Panc1 (cell line): ENCODE measurements around the gene DEFB110. TPM values are rescaled to one million over a fixed set of nuclear protein-coding genes. Genes with fewer than 3 reads are reported as not detected.

Experiments used
- ATAC-seq: fragments of 200-7000 bp; cut with Tn5 transposase; 2 replicates; pipeline ENCODE4 v1.9.1; 2020; ENCODE audit warnings: mild to moderate bottlenecking, moderate library complexity
- BruUV-seq: library from RNA; stranded (reverse); fragments of 400-500 nt; replicated peaks from 2 replicates; lab custom pipeline; 2021; lab: Mats Ljungman, UMichigan
- CTCF ChIA-PET: fragments of 300-600 bp; sonication (Branson Sonifier 250); formaldehyde crosslinking; loops from one replicate; lab custom pipeline; 2022; ENCODE audit warnings: antibody characterized with exemption; lab: Charles Lee
- POLR2A ChIA-PET: fragments of 300-600 bp; sonication (Branson Sonifier 250); formaldehyde crosslinking; loops from one replicate; lab custom pipeline; 2022; ENCODE audit warnings: antibody characterized with exemption; lab: Charles Lee
- DNase-seq: peaks from one replicate; pipeline ENCODE4 v3.0.0-alpha.2; 2010; ENCODE audit warnings: low read depth, low spot score
- H3K27ac ChIP-seq: 2 replicates; pipeline ENCODE4 v1.5.1; 2011; ENCODE audit warnings: mild to moderate bottlenecking, low read length, inconsistent platforms
- H3K27me3 ChIP-seq: fragments of 200-500 bp; sonication (Bioruptor generic); 2 replicates; pipeline ENCODE4 v1.6.0; 2014; ENCODE audit warnings: low read length, inconsistent platforms; ENCODE audit not compliant: control insufficient read depth, insufficient read depth
- H3K36me3 ChIP-seq: fragments of 200-500 bp; sonication (Bioruptor generic); 2 replicates; pipeline ENCODE4 v1.5.1; 2014; ENCODE audit warnings: inconsistent platforms, mild to moderate bottlenecking, low read length, moderate library complexity; ENCODE audit not compliant: control insufficient read depth, insufficient read depth
- H3K4me1 ChIP-seq: 2 replicates; pipeline ENCODE4 v1.5.1; 2011; ENCODE audit warnings: inconsistent platforms, mild to moderate bottlenecking, low read length, moderate library complexity; ENCODE audit not compliant: control insufficient read depth, insufficient read depth
- H3K4me3 ChIP-seq, 2 experiments: 2 replicates each; pipeline ENCODE4 v1.5.1; 2011 to 2012; ENCODE audit warnings: low read depth in 2 of 2, low read length in 2 of 2, mild to moderate bottlenecking in 2 of 2, inconsistent platforms in 1 of 2, moderate library complexity in 1 of 2
- H3K9me3 ChIP-seq: fragments of 200-500 bp; sonication (Bioruptor generic); 2 replicates; pipeline ENCODE4 v1.5.1; 2014; ENCODE audit warnings: low read depth, mild to moderate bottlenecking, inconsistent platforms, low read length, moderate library complexity; ENCODE audit not compliant: control insufficient read depth, insufficient read depth
- POLR2AphosphoS5 ChIP-seq: IDR thresholded peaks from 2 replicates; pipeline ENCODE4 v1.6.1; 2012; ENCODE audit warnings: mild to moderate bottlenecking, low read depth, low read length, moderate library complexity
- SIN3A ChIP-seq: IDR thresholded peaks from 2 replicates; pipeline ENCODE4 v1.6.1; 2012; ENCODE audit warnings: low read depth, mild to moderate bottlenecking, low read length, moderate library complexity, borderline replicate concordance; ENCODE audit not compliant: insufficient read depth
- TCF7L2 ChIP-seq: IDR thresholded peaks from 2 replicates; pipeline ENCODE4 v1.6.1; 2011; ENCODE audit warnings: mild to moderate bottlenecking, low read depth, low read length, inconsistent platforms
- in situ Hi-C: cut with HindIII; loops from 2 replicates; pipeline ENCODE4 v1.10.0; 2016; ENCODE audit warnings: low sequenced_read_pairs, low pct_unique_long_range_greater_than_20kb
- intact Hi-C: fragments of 100-400 bp; cut with micrococcal nuclease; formaldehyde crosslinking; loops from one replicate; pipeline ENCODE4 v1.10.0; 2022; ENCODE audit not compliant: unreplicated experiment
- total RNA-seq: library from RNA; stranded (reverse); gene quantifications from one replicate; pipeline ENCODE4 v1.2.1, GENCODE V29; 2021; ENCODE audit not compliant: unreplicated experiment
- TF ChIP-seq, protein P1 (sequence below), 2 experiments: IDR thresholded peaks; 2 replicates each; pipeline ENCODE4 v1.6.1; 2011 to 2012; ENCODE audit warnings: low read depth in 2 of 2, control low read depth in 1 of 2, low read length in 1 of 2, mild to moderate bottlenecking in 1 of 2, moderate library complexity in 1 of 2; ENCODE audit not compliant: insufficient read depth in 1 of 2
- TF ChIP-seq, protein P2 (sequence below): fragments of 450-650 bp; IDR thresholded peaks from 2 replicates; pipeline ENCODE4 v1.5.1; 2017; ENCODE audit warnings: mild to moderate bottlenecking

DEFB110 gene
- total RNA-seq, 1 experiment from 2014 or later: not detected

DNA sequence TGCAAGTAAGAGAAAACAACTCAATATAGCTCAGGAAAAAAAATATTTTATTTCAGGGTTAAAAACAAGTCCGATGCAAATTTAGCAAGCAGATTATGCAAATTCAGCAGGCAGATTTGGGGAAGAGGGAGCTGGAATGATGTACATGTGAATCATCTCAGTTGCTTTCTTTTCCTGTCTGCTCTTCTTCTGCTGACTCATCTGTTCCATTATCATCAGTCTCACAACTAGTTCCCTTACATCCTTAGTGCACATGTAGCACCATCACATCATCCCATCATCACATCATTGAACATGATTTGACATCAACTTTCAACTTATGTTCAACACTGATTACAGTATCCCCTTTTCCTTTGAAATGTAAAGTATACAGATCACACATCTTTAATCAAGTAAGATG is 40.9 kb downstream of the DEFB110 start:
- H3K4me1 ChIP-seq: no peaks in the 10 kb centered on the region
- no peaks in the 10 kb centered on the region for H3K27me3 ChIP-seq
- no peaks in the 10 kb centered on the region for H3K36me3 ChIP-seq
- no peaks in the 10 kb centered on the region; the same call in 1 of the 2 replicates for H3K9me3 ChIP-seq
- no peak overlapping the region for H3K27ac ChIP-seq
- CTCF ChIA-PET: no interaction called here
- TF ChIP-seq, protein P1, sequence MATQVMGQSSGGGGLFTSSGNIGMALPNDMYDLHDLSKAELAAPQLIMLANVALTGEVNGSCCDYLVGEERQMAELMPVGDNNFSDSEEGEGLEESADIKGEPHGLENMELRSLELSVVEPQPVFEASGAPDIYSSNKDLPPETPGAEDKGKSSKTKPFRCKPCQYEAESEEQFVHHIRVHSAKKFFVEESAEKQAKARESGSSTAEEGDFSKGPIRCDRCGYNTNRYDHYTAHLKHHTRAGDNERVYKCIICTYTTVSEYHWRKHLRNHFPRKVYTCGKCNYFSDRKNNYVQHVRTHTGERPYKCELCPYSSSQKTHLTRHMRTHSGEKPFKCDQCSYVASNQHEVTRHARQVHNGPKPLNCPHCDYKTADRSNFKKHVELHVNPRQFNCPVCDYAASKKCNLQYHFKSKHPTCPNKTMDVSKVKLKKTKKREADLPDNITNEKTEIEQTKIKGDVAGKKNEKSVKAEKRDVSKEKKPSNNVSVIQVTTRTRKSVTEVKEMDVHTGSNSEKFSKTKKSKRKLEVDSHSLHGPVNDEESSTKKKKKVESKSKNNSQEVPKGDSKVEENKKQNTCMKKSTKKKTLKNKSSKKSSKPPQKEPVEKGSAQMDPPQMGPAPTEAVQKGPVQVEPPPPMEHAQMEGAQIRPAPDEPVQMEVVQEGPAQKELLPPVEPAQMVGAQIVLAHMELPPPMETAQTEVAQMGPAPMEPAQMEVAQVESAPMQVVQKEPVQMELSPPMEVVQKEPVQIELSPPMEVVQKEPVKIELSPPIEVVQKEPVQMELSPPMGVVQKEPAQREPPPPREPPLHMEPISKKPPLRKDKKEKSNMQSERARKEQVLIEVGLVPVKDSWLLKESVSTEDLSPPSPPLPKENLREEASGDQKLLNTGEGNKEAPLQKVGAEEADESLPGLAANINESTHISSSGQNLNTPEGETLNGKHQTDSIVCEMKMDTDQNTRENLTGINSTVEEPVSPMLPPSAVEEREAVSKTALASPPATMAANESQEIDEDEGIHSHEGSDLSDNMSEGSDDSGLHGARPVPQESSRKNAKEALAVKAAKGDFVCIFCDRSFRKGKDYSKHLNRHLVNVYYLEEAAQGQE (IDR thresholded peaks at IDR 0.05; ENCODE audit: insufficient read depth in 1 of 2, low read depth in 2 of 2, low read length in 1 of 2): no peak
- TF ChIP-seq SIN3A (no peak), TCF7L2 (no peak), POLR2AphosphoS5 (no peak)
- TF ChIP-seq, protein P2, sequence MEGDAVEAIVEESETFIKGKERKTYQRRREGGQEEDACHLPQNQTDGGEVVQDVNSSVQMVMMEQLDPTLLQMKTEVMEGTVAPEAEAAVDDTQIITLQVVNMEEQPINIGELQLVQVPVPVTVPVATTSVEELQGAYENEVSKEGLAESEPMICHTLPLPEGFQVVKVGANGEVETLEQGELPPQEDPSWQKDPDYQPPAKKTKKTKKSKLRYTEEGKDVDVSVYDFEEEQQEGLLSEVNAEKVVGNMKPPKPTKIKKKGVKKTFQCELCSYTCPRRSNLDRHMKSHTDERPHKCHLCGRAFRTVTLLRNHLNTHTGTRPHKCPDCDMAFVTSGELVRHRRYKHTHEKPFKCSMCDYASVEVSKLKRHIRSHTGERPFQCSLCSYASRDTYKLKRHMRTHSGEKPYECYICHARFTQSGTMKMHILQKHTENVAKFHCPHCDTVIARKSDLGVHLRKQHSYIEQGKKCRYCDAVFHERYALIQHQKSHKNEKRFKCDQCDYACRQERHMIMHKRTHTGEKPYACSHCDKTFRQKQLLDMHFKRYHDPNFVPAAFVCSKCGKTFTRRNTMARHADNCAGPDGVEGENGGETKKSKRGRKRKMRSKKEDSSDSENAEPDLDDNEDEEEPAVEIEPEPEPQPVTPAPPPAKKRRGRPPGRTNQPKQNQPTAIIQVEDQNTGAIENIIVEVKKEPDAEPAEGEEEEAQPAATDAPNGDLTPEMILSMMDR: no peak
- no peak for DNase-seq
- in situ Hi-C loops (no loop called here), intact Hi-C loops (no loop called here)
- POLR2A ChIA-PET: no interaction called here
- H3K4me3 ChIP-seq: no peak overlapping the region
- no peak for ATAC-seq
- no TSS peak for BruUV-seq

DNA sequence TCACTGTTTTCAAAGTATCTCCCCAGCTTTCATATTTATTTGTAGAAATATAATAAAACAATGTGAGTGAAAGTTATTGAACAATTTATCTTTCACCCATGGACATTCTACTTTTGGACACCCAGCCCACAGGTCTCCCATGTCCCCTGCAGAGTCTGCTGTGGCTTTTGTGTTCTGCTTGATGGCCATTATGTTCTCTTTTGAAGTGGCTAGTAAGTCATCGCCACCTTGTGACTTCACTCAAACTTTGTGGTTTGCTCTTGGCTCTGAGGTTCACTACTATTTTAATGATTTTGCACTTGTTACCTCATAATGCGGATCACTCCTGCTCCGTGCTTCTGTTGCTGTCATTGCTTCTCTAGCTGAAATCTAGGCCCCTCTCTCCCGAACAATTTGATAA is 42.2 kb downstream of the DEFB110 start:
- in situ Hi-C loops (no loop called here), intact Hi-C loops (no loop called here)
- TF ChIP-seq POLR2AphosphoS5 (no peak), TCF7L2 (no peak), SIN3A (no peak)
- TF ChIP-seq, protein P2: no peak
- TF ChIP-seq, protein P1 (IDR thresholded peaks at IDR 0.05; ENCODE audit: insufficient read depth in 1 of 2, low read depth in 2 of 2, low read length in 1 of 2): no peak
- BruUV-seq: no TSS peak
- no peaks in the 10 kb centered on the region for H3K27me3 ChIP-seq
- ChIA-PET CTCF (no interaction called here), POLR2A (no interaction called here)
- no peaks in the 10 kb centered on the region; the same call in 1 of the 2 replicates for H3K9me3 ChIP-seq
- DNase-seq (no peak), ATAC-seq (no peak)
- no peaks in the 10 kb centered on the region for H3K36me3 ChIP-seq
- H3K4me3 ChIP-seq: no peak overlapping the region
- no peak overlapping the region for H3K27ac ChIP-seq
- H3K4me1 ChIP-seq: no peaks in the 10 kb centered on the region
